Naive thymus-derived CD4-positive, alpha-beta T cell (primary cell): ENCODE data around the gene AP1S3. TPM values are rescaled to one million over a fixed set of nuclear protein-coding genes. Genes with fewer than 3 reads are reported as not detected.
"Not testable (repeated sequence)": the region's sequence is repeated elsewhere in the genome, so short reads cannot be mapped to it uniquely, and the experiment has no call there.

Source experiments
- ATAC-seq: fragments of 150-1000 bp; cut with Tn5 transposase; 2 replicates; pipeline ENCODE4 v1.10.0; 2021; ENCODE audit warnings: mild to moderate bottlenecking, moderate library complexity
- CTCF ChIA-PET: fragments of 350-600 bp; sonication (Branson Sonifier 250); formaldehyde crosslinking; loops from one replicate; lab custom pipeline; 2021; ENCODE audit warnings: antibody characterized with exemption; lab: Charles Lee
- POLR2A ChIA-PET: fragments of 350-600 bp; sonication (Branson Sonifier 250); formaldehyde crosslinking; loops from one replicate; lab custom pipeline; 2021; ENCODE audit warnings: antibody characterized with exemption, inconsistent platforms; lab: Charles Lee
- DNase-seq, 9 donors: peaks; one replicate each; pipeline versions ENCODE4 v3.0.0 to v3.0.0-alpha.2; 2020 to 2022; ENCODE audit warnings: mixed read lengths in 1 of 9
- H3K27ac ChIP-seq: one replicate; pipeline ENCODE4 v1.7.0; 2013; ENCODE audit warnings: mild to moderate bottlenecking, low read depth, low read length, moderate library complexity
- H3K27me3 ChIP-seq, 2 donors: one replicate each; pipeline ENCODE4 v1.7.0; 2013; ENCODE audit warnings: low read length in 2 of 2, mild to moderate bottlenecking in 2 of 2, moderate library complexity in 2 of 2; ENCODE audit not compliant: control insufficient read depth in 2 of 2, insufficient read depth in 2 of 2
- H3K36me3 ChIP-seq, 3 experiments: 1 replicate in 2 of 3; 2 replicates in 1 of 3; pipeline ENCODE4 v1.7.0; 2013; ENCODE audit warnings: low read length in 3 of 3, mild to moderate bottlenecking in 3 of 3, moderate library complexity in 1 of 3; ENCODE audit not compliant: insufficient read depth in 3 of 3, control insufficient read depth in 2 of 3
- H3K4me1 ChIP-seq, 2 donors: one replicate each; pipeline ENCODE4 v1.7.0; 2013; ENCODE audit warnings: low read length in 2 of 2, mild to moderate bottlenecking in 2 of 2, moderate library complexity in 1 of 2; ENCODE audit not compliant: control insufficient read depth in 2 of 2, insufficient read depth in 2 of 2
- H3K4me3 ChIP-seq: 2 replicates; pipeline ENCODE4 v1.7.0; 2013; ENCODE audit warnings: mild to moderate bottlenecking, low read length
- H3K9me3 ChIP-seq, 3 experiments: 1 replicate in 2 of 3; 2 replicates in 1 of 3; pipeline ENCODE4 v1.7.0; 2013; ENCODE audit warnings: low read length in 3 of 3; ENCODE audit not compliant: control insufficient read depth in 2 of 3
- H3K27ac Mint-ChIP-seq, 9 donors: one replicate each; pipeline ENCODE4 v1.8.0; 2020 to 2022; ENCODE audit warnings: mixed read lengths in 9 of 9, mild to moderate bottlenecking in 8 of 9, moderate library complexity in 5 of 9, inconsistent platforms in 2 of 9
- H3K27me3 Mint-ChIP-seq, 5 donors: one replicate each; pipeline ENCODE4 v1.8.0; 2021 to 2022; ENCODE audit warnings: mixed read lengths in 5 of 5, mild to moderate bottlenecking in 1 of 5
- H3K36me3 Mint-ChIP-seq, 5 donors: one replicate each; pipeline ENCODE4 v1.8.0; 2020 to 2022; ENCODE audit warnings: mixed read lengths in 5 of 5, mild to moderate bottlenecking in 3 of 5, inconsistent platforms in 1 of 5
- H3K4me1 Mint-ChIP-seq, 7 donors: one replicate each; pipeline ENCODE4 v1.8.0; 2020 to 2022; ENCODE audit warnings: mixed read lengths in 7 of 7, mild to moderate bottlenecking in 3 of 7, inconsistent platforms in 1 of 7
- H3K4me3 Mint-ChIP-seq, 10 donors: one replicate each; pipeline ENCODE4 v1.8.0; 2020 to 2022; ENCODE audit warnings: mild to moderate bottlenecking in 10 of 10, mixed read lengths in 10 of 10, moderate library complexity in 6 of 10, inconsistent platforms in 2 of 10
- H3K9me3 Mint-ChIP-seq, 11 donors: one replicate each; pipeline ENCODE4 v1.8.0; 2020 to 2022; ENCODE audit warnings: mixed read lengths in 11 of 11, mild to moderate bottlenecking in 4 of 11, inconsistent platforms in 1 of 11, moderate library complexity in 1 of 11
- intact Hi-C, 2 donors: fragments of 100-400 bp; cut with micrococcal nuclease; formaldehyde crosslinking; loops; one replicate each; pipeline ENCODE4 v1.15.1; 2023
- polyA plus RNA-seq, 2 donors: library from polyadenylated mRNA; unstranded; fragments of 300-500 nt; fragmentation: Illumina TruSeq; gene quantifications; one replicate each; pipeline ENCODE4 v1.2.3, GENCODE V29; 2021
- total RNA-seq, 6 experiments: library from RNA in 5 of 6; stranded (reverse) in 5 of 6; gene quantifications; 1 replicate in 5 of 6; 2 replicates in 1 of 6; pipeline ENCODE4 v1.2.3 and lab custom pipeline; 2021 to 2026

Gene AP1S3
- total and polyA plus RNA-seq, 7 experiments from 2014 or later = 0.53 to 8.2 (median 1.6) TPM

- ATAC-seq = peak; percentile 23
- H3K9me3 ChIP-seq, H3K4me3 ChIP-seq, H3K27me3 Mint-ChIP-seq, POLR2A ChIA-PET, H3K27me3 ChIP-seq, H3K9me3 Mint-ChIP-seq, H3K36me3 ChIP-seq, H3K27ac ChIP-seq, H3K36me3 Mint-ChIP-seq, CTCF ChIA-PET, DNase-seq: not testable (repeated sequence)
- intact Hi-C loops = loop anchor here in 1 of 2 donors (2.0 to 5.0 kb wide), 2 partner anchors 34 to 63 kb away; no protein-coding TSS in a partner anchor
- H3K4me1 ChIP-seq = peaks cover 0 to 29% of the 10 kb centered on the region in 2 donors
- Mint-ChIP-seq H3K4me1 (peaks cover 0 to 25% (median 4%) of the 10 kb centered on the region in 7 donors), H3K27ac (peak overlapping the region in 1 of 9 donors; percentile 87), H3K4me3 (peak overlapping the region in 2 of 10 donors; percentile 38 to 57)
Observed at GRCh38 chr2:223761746-223762145, 75.6 kb downstream of the AP1S3 start.

GRCh38 chr2:223760838-223761502 is 76.4 kb downstream of the AP1S3 start:
- peak in 2 of 9 donors; percentile 6 to 46 for DNase-seq
- POLR2A ChIA-PET = interaction anchor here (0.5 kb wide), 1 partner anchor 18 kb away, joined by 4 read pairs; no protein-coding TSS in a partner anchor
- H3K4me3 Mint-ChIP-seq = peak overlapping the region in 3 of 10 donors; percentile 10 to 52 (median 13)
- peaks cover 0 to 3% (median 0%) of the 10 kb centered on the region in 5 donors for H3K36me3 Mint-ChIP-seq
- H3K36me3 ChIP-seq = no peaks in the 10 kb centered on the region
- H3K27me3 ChIP-seq = no peaks in the 10 kb centered on the region
- CTCF ChIA-PET = interaction anchor here (0.5 kb wide), 1 partner anchor 9 kb away, joined by 4 read pairs; no protein-coding TSS in a partner anchor
- H3K27ac Mint-ChIP-seq = peak overlapping the region in 1 of 9 donors; percentile 87
- H3K27me3 Mint-ChIP-seq = no peaks in the 10 kb centered on the region
- H3K27ac ChIP-seq = no peak overlapping the region
- peaks cover 0 to 25% (median 4%) of the 10 kb centered on the region in 7 donors for H3K4me1 Mint-ChIP-seq
- peak overlapping the region; percentile 2 for H3K4me3 ChIP-seq
- ATAC-seq = peak; percentile 89
- H3K9me3 Mint-ChIP-seq = no peaks in the 10 kb centered on the region
- H3K4me1 ChIP-seq = peaks cover 0 to 29% of the 10 kb centered on the region in 2 donors
- no peaks in the 10 kb centered on the region for H3K9me3 ChIP-seq
- intact Hi-C loops = loop anchor here in 1 of 2 donors (2.0 to 5.0 kb wide), 2 partner anchors 34 to 62 kb away; no protein-coding TSS in a partner anchor

DNA sequence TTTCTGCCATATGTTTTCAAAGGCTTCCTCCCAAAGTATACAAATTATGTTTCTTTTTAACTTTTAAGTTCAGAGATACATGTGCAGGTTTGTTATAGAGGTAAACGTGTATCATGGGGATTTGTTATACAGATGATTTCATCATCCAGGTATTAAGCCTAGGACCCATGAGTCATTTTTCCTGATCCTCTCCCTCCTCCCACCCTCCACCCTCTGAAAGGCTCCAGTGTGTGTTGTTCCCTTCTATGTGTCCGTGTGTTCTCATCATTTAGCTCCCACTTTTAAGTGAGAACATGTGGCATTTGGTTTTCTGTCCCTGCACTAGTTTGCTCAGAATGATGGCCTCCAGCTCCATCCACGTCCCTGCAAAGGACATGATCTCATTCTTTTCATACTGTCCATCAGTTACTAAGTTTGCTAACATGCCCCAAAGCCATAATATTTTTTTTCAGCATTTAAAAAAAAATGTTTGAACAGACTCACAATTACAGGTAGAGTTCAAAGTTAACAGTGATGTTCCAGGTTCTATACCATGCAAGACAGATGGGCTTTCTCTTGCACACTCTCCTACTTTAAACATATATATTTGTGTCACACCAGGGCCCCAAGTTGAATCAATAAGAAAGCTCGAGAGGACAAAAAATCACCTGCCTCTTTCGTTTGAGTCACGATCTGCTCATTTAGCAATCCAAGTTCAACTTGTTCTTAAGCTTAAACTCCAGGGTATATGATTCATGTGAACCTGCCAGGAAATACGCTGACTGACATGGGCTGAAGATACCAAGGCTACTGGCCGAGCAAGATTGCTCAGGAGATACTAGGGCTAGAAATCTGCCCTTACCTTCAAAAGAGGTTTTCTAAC is 77.6 kb downstream of the AP1S3 start:
- Histone ChIP-seq H3K36me3 (no peaks in the 10 kb centered on the region), H3K4me1 (peaks cover 0 to 29% of the 10 kb centered on the region in 2 donors), H3K4me3 (peak overlapping the region; percentile 2), H3K27me3 (no peaks in the 10 kb centered on the region), H3K27ac (no peak overlapping the region), H3K9me3 (no peaks in the 10 kb centered on the region)
- peak overlapping the region in 1 of 9 donors; percentile 87 for H3K27ac Mint-ChIP-seq
- ATAC-seq (no peak), DNase-seq (no peak)
- H3K27me3 Mint-ChIP-seq = no peaks in the 10 kb centered on the region
- CTCF ChIA-PET = no interaction called here
- H3K4me1 Mint-ChIP-seq = peaks cover 0 to 25% (median 4%) of the 10 kb centered on the region in 7 donors
- no peak overlapping the region for H3K4me3 Mint-ChIP-seq
- POLR2A ChIA-PET = no interaction called here
- intact Hi-C loops = loop anchor here in 1 of 2 donors (2.0 to 5.0 kb wide), 2 partner anchors 32 to 61 kb away; no protein-coding TSS in a partner anchor
- peaks cover 0 to 3% (median 0%) of the 10 kb centered on the region in 5 donors for H3K36me3 Mint-ChIP-seq
- H3K9me3 Mint-ChIP-seq = no peaks in the 10 kb centered on the region

GRCh38 chr2:223758131-223758840 is 79.1 kb downstream of the AP1S3 start:
- no peak for ATAC-seq
- POLR2A ChIA-PET = interaction anchor here (0.6 kb wide), 1 partner anchor 19 kb away, joined by 6 read pairs; no protein-coding TSS in a partner anchor
- H3K27me3 Mint-ChIP-seq = no peaks in the 10 kb centered on the region
- peaks cover 0 to 29% of the 10 kb centered on the region in 2 donors for H3K4me1 ChIP-seq
- no peaks in the 10 kb centered on the region for H3K36me3 ChIP-seq
- no peaks in the 10 kb centered on the region for H3K9me3 ChIP-seq
- H3K4me3 ChIP-seq = no peak overlapping the region
- no peaks in the 10 kb centered on the region for H3K9me3 Mint-ChIP-seq
- no peaks in the 10 kb centered on the region for H3K27me3 ChIP-seq
- peaks cover 0 to 25% (median 4%) of the 10 kb centered on the region in 7 donors for H3K4me1 Mint-ChIP-seq
- intact Hi-C loops = no loop called here
- H3K27ac ChIP-seq = no peak overlapping the region
- no peak for DNase-seq
- H3K36me3 Mint-ChIP-seq = peaks cover 0 to 3% (median 0%) of the 10 kb centered on the region in 5 donors
- CTCF ChIA-PET = no interaction called here
- H3K27ac Mint-ChIP-seq = no peak overlapping the region
- no peak overlapping the region for H3K4me3 Mint-ChIP-seq

GRCh38 chr2:223753940-223754339 is 83.4 kb downstream of the AP1S3 start:
- Histone ChIP-seq H3K36me3 (no peaks in the 10 kb centered on the region), H3K27me3 (no peaks in the 10 kb centered on the region), H3K27ac (no peak overlapping the region), H3K4me3 (no peak overlapping the region), H3K4me1 (peaks cover 0 to 1% of the 10 kb centered on the region in 2 donors), H3K9me3 (no peaks in the 10 kb centered on the region)
- POLR2A ChIA-PET = no interaction called here
- CTCF ChIA-PET = no interaction called here
- ATAC-seq = no peak
- Mint-ChIP-seq H3K4me3 (no peak overlapping the region), H3K9me3 (peaks cover 0 to 2% (median 0%) of the 10 kb centered on the region in 11 donors), H3K27me3 (peaks cover 4 to 16% (median 10%) of the 10 kb centered on the region in 5 donors), H3K27ac (no peak overlapping the region), H3K36me3 (peaks cover 0 to 1% (median 0%) of the 10 kb centered on the region in 5 donors), H3K4me1 (no peaks in the 10 kb centered on the region)
- DNase-seq = no peak
- intact Hi-C loops = no loop called here

GRCh38 chr2:223751012-223751411 is 86.4 kb downstream of the AP1S3 start:
- Histone ChIP-seq H3K27me3 (no peaks in the 10 kb centered on the region), H3K36me3 (no peaks in the 10 kb centered on the region), H3K4me3 (no peak overlapping the region), H3K4me1 (no peaks in the 10 kb centered on the region), H3K27ac (no peak overlapping the region), H3K9me3 (no peaks in the 10 kb centered on the region)
- intact Hi-C loops = no loop called here
- Mint-ChIP-seq H3K4me3 (no peak overlapping the region), H3K36me3 (no peaks in the 10 kb centered on the region), H3K27ac (no peak overlapping the region), H3K27me3 (peaks cover 10 to 34% (median 17%) of the 10 kb centered on the region in 5 donors), H3K4me1 (no peaks in the 10 kb centered on the region), H3K9me3 (peaks cover 0 to 4% (median 0%) of the 10 kb centered on the region in 11 donors)
- POLR2A ChIA-PET = no interaction called here
- ATAC-seq = no peak
- no peak for DNase-seq
- CTCF ChIA-PET = no interaction called here
